ENCODE data around the gene ZNF207.

- TF ChIP-seq CTCF (IDR thresholded peaks at IDR 0.05) (no peak), POLR2A (IDR thresholded peaks at IDR 0.05) (no peak)
Observed at GRCh38 chr17:32323811-32324491, 26.0 kb upstream of the ZNF207 start.

Data from esophagus squamous epithelium (tissue), 4 donors.